HG02884 (cell line): Measurements from ENCODE around the gene MPL.

ENCODE experiments used
- ATAC-seq: cut with Tn5 transposase; IDR thresholded peaks from one replicate; pipeline ENCODE4 v1.9.1; 2021; ENCODE audit warnings: mild to moderate bottlenecking, moderate library complexity; ENCODE audit not compliant: unreplicated experiment

The MPL gene

DNA sequence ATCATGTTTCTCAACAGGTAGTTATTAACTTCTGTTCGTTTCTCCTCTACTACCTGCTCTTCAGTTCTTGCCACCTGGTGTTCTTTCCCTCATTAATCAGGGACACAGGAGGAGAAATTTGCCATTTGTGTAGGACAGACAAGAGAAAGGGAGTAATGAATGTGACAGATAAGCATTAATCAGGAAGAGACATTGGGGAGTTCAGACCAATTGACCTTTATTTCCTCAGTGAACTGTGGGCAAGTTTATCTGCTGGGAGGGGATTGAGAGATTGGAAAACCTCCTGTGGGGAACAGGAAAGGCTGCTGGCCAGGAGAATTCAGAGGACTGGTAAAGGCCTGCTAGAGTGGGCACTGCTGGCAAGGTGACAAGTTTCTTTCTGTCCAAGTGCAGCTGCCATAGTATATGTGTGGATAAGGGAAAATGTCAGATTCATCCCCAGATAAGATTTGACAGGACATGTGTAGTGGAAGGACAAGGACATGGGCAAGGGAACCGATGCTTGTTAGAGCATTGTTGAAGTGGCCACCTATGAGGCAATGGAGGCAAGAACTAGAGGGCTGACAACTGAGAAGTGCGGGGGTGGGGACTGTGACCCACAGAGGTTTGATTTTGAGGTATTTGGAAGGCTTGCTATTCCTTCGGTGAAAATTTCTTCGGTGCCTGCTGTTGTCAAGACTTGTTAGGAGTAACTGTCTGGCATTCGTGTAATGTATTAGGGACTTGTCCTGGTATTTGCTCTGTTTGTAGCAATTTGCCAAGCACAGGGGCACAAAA lies 64.7 kb downstream of the MPL start:
- ATAC-seq = no peak
